ENCODE results near the gene CELF2.

DNA sequence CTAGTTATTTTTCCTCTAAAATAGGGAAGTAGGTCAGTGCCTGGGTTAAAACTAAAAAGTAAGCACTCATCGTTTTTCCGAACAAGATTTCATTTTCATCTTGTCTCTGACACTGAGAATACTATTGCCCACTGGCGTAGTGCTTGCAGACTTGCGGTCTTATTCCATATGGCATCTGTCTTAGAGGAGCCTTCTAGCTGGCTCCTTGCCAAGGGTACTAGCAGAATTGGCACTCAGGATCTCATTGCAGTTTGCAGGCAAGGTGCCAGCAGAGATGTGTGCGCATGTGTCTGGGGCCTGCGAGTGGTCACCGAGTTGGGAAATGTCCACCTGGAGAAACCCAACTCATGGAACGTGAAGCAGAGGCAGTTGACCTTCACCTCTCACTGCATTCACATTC is 143.4 kb downstream of the CELF2 start:
- TF ChIP-seq, protein P1, sequence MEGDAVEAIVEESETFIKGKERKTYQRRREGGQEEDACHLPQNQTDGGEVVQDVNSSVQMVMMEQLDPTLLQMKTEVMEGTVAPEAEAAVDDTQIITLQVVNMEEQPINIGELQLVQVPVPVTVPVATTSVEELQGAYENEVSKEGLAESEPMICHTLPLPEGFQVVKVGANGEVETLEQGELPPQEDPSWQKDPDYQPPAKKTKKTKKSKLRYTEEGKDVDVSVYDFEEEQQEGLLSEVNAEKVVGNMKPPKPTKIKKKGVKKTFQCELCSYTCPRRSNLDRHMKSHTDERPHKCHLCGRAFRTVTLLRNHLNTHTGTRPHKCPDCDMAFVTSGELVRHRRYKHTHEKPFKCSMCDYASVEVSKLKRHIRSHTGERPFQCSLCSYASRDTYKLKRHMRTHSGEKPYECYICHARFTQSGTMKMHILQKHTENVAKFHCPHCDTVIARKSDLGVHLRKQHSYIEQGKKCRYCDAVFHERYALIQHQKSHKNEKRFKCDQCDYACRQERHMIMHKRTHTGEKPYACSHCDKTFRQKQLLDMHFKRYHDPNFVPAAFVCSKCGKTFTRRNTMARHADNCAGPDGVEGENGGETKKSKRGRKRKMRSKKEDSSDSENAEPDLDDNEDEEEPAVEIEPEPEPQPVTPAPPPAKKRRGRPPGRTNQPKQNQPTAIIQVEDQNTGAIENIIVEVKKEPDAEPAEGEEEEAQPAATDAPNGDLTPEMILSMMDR (IDR thresholded peaks at IDR 0.05): no peak
- no peak for TF ChIP-seq EZH2 (IDR thresholded peaks at IDR 0.05)
